CD8-positive, alpha-beta memory T cell (primary cell): Measurements from ENCODE around the gene OXNAD1. TPM values are rescaled to one million over a fixed set of nuclear protein-coding genes. Genes with fewer than 3 reads are reported as not detected.

Source experiments
- CTCF ChIA-PET: fragments of 350-600 bp; sonication (Branson Sonifier 250); formaldehyde crosslinking; loops from one replicate; lab custom pipeline; 2021; ENCODE audit warnings: antibody characterized with exemption; lab: Charles Lee
- POLR2A ChIA-PET: fragments of 350-600 bp; sonication (Branson Sonifier 250); formaldehyde crosslinking; loops from one replicate; lab custom pipeline; 2021; ENCODE audit warnings: antibody characterized with exemption; lab: Charles Lee
- DNase-seq, 5 donors: peaks; one replicate each; pipeline versions ENCODE4 v3.0.0 to v3.0.0-alpha.2; 2020 to 2022; ENCODE audit warnings: mixed read lengths in 1 of 5
- H3K27ac ChIP-seq: one replicate; pipeline ENCODE4 v1.7.0; 2013; ENCODE audit warnings: low read depth, mild to moderate bottlenecking, low read length, moderate library complexity
- H3K27me3 ChIP-seq: 2 replicates; pipeline ENCODE4 v1.7.0; 2013; ENCODE audit warnings: low read length, mild to moderate bottlenecking; ENCODE audit not compliant: insufficient read depth, poor library complexity, severe bottlenecking
- H3K36me3 ChIP-seq: 2 replicates; pipeline ENCODE4 v1.7.0; 2013; ENCODE audit warnings: mild to moderate bottlenecking, low read length, moderate library complexity; ENCODE audit not compliant: insufficient read depth
- H3K4me1 ChIP-seq: 2 replicates; pipeline ENCODE4 v1.7.0; 2013; ENCODE audit warnings: mild to moderate bottlenecking, low read length, moderate library complexity; ENCODE audit not compliant: insufficient read depth
- H3K4me3 ChIP-seq: 2 replicates; pipeline ENCODE4 v1.7.0; 2013; ENCODE audit warnings: mild to moderate bottlenecking, low read length
- H3K9me3 ChIP-seq: 2 replicates; pipeline ENCODE4 v1.7.0; 2013; ENCODE audit warnings: mild to moderate bottlenecking, low read length
- H3K27ac Mint-ChIP-seq, 8 donors: one replicate each; pipeline ENCODE4 v1.8.0; 2020 to 2021; ENCODE audit warnings: mixed read lengths in 8 of 8, mild to moderate bottlenecking in 6 of 8, inconsistent platforms in 3 of 8, moderate library complexity in 3 of 8
- H3K27me3 Mint-ChIP-seq, 2 donors: one replicate each; pipeline ENCODE4 v1.8.0; 2020 to 2021; ENCODE audit warnings: mixed read lengths in 2 of 2, mild to moderate bottlenecking in 1 of 2, moderate library complexity in 1 of 2
- H3K36me3 Mint-ChIP-seq, 3 donors: one replicate each; pipeline ENCODE4 v1.8.0; 2020 to 2021; ENCODE audit warnings: mixed read lengths in 3 of 3, inconsistent platforms in 1 of 3, mild to moderate bottlenecking in 1 of 3
- H3K4me1 Mint-ChIP-seq, 3 donors: one replicate each; pipeline ENCODE4 v1.8.0; 2020 to 2021; ENCODE audit warnings: mixed read lengths in 3 of 3, inconsistent platforms in 1 of 3, mild to moderate bottlenecking in 1 of 3
- H3K4me3 Mint-ChIP-seq, 7 donors: one replicate each; pipeline ENCODE4 v1.8.0; 2020 to 2021; ENCODE audit warnings: mixed read lengths in 7 of 7, mild to moderate bottlenecking in 6 of 7, moderate library complexity in 4 of 7, inconsistent platforms in 2 of 7
- H3K9me3 Mint-ChIP-seq, 5 donors: one replicate each; pipeline ENCODE4 v1.8.0; 2020 to 2022; ENCODE audit warnings: mixed read lengths in 5 of 5, mild to moderate bottlenecking in 3 of 5, moderate library complexity in 2 of 5, inconsistent platforms in 1 of 5
- polyA plus RNA-seq: library from polyadenylated mRNA; unstranded; fragments of 300-500 nt; fragmentation: Illumina TruSeq; gene quantifications from one replicate; pipeline ENCODE4 v1.2.3, GENCODE V29; 2021
- total RNA-seq, 2 experiments: library from RNA; stranded (reverse); gene quantifications; one replicate each; pipeline ENCODE4 v1.2.3, GENCODE V29; 2021

The OXNAD1 gene
- total and polyA plus RNA-seq, 3 experiments from 2014 or later: 28.6 to 64.2 (median 30.1) TPM

DNA sequence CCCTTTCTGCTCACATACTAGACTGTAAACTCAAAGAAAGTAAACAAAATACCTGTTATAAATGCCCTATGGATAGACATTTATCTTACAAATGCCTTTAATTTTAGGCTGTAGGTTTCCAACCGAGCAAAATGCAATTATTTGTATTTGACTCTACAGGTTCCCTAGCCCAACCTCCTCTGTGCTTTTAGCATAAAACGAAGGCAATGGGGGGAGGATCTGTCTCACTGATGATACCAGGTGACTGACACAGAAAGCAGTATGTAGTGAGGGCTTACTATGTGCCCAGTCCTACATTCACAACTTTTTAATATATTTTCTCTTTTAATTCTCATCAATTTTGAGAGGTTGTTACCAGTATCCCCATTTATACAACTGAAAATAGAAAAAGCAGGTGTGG lies 87.4 kb downstream of the OXNAD1 start:
- peaks cover 17 to 46% (median 44%) of the 10 kb centered on the region in 3 donors for H3K4me1 Mint-ChIP-seq
- H3K27ac Mint-ChIP-seq: peak overlapping the region in 4 of 8 donors; percentile 2 to 62 (median 52)
- peaks cover 0 to under 1% of the 10 kb centered on the region in 2 donors for H3K27me3 Mint-ChIP-seq
- H3K9me3 Mint-ChIP-seq: no peaks in the 10 kb centered on the region
- ChIA-PET CTCF (no interaction called here), POLR2A (no interaction called here)
- H3K4me3 ChIP-seq: no peak overlapping the region
- no peaks in the 10 kb centered on the region for H3K27me3 ChIP-seq
- no peaks in the 10 kb centered on the region for H3K4me1 ChIP-seq
- peaks cover 4 to 94% (median 26%) of the 10 kb centered on the region in 3 donors for H3K36me3 Mint-ChIP-seq
- DNase-seq: no peak
- no peak overlapping the region for H3K4me3 Mint-ChIP-seq
- no peak overlapping the region for H3K27ac ChIP-seq
- H3K9me3 ChIP-seq: no peaks in the 10 kb centered on the region
- peaks cover 32% of the 10 kb centered on the region for H3K36me3 ChIP-seq

DNA sequence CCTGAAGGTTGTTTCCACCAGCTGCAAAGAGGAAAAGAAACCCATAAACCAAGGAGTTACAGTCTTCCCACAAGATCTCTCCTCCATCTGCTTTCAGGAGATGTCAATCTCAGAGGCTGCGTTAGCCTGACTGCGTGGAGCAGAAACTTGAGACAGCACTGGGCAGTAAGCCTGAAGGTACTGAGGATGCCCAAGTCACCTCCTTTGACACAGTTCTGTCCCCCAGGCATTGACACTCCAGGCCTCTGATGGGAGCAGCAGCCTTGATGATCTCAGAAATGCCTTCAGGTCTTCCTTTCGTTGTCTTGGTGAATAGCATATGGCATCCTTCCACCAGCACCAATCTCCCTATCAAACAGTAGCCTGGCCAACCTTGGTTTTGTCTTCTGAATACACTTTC lies 89.3 kb downstream of the OXNAD1 start:
- H3K27me3 Mint-ChIP-seq: no peaks in the 10 kb centered on the region

More for the DNA sequence above, 89.3 kb downstream of the OXNAD1 start:
- H3K4me3 ChIP-seq: no peak overlapping the region
- H3K27ac ChIP-seq: no peak overlapping the region
- no peaks in the 10 kb centered on the region for H3K9me3 ChIP-seq
- peaks cover 23% of the 10 kb centered on the region for H3K36me3 ChIP-seq
- Mint-ChIP-seq H3K27ac (peak overlapping the region in 6 of 8 donors; percentile 11 to 85 (median 71)), H3K4me1 (peaks cover 12 to 36% (median 34%) of the 10 kb centered on the region in 3 donors), H3K4me3 (no peak overlapping the region), H3K36me3 (peaks cover 4 to 90% (median 21%) of the 10 kb centered on the region in 3 donors), H3K9me3 (no peaks in the 10 kb centered on the region)
- CTCF ChIA-PET: no interaction called here
- H3K27me3 ChIP-seq: no peaks in the 10 kb centered on the region
- no peaks in the 10 kb centered on the region for H3K4me1 ChIP-seq
- no peak for DNase-seq
- POLR2A ChIA-PET: no interaction called here

Other genes with a start within 250 kb of the OXNAD1 start
- not detected for gene GALNT15, start 90.5 kb upstream of the OXNAD1 start, total RNA-seq
- gene GALNT15, start 90.5 kb upstream of the OXNAD1 start, polyA plus RNA-seq: not detected
- 10 to 100 TPM; 31.7 to 32.8 TPM for gene DPH3, start 269 bp upstream of the OXNAD1 start, total RNA-seq
- 29.9 TPM for gene DPH3, start 269 bp upstream of the OXNAD1 start, polyA plus RNA-seq
- 100 to 1,000 TPM; 125 to 126 TPM for gene RFTN1, start 248.5 kb downstream of the OXNAD1 start, total RNA-seq
- 87.4 TPM for gene RFTN1, start 248.5 kb downstream of the OXNAD1 start, polyA plus RNA-seq